ENCODE measurements around the gene NR2C2.

GRCh38 chr3:15044326-15044725, 96.9 kb downstream of the NR2C2 start:
- no peak for TF ChIP-seq POLR2A (IDR thresholded peaks at IDR 0.05; ENCODE audit: extremely low read depth, insufficient read length)
- TF ChIP-seq, protein P1, sequence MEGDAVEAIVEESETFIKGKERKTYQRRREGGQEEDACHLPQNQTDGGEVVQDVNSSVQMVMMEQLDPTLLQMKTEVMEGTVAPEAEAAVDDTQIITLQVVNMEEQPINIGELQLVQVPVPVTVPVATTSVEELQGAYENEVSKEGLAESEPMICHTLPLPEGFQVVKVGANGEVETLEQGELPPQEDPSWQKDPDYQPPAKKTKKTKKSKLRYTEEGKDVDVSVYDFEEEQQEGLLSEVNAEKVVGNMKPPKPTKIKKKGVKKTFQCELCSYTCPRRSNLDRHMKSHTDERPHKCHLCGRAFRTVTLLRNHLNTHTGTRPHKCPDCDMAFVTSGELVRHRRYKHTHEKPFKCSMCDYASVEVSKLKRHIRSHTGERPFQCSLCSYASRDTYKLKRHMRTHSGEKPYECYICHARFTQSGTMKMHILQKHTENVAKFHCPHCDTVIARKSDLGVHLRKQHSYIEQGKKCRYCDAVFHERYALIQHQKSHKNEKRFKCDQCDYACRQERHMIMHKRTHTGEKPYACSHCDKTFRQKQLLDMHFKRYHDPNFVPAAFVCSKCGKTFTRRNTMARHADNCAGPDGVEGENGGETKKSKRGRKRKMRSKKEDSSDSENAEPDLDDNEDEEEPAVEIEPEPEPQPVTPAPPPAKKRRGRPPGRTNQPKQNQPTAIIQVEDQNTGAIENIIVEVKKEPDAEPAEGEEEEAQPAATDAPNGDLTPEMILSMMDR (IDR thresholded peaks at IDR 0.05; ENCODE audit: low read depth, low read length): no peak
- TF ChIP-seq, protein P2, sequence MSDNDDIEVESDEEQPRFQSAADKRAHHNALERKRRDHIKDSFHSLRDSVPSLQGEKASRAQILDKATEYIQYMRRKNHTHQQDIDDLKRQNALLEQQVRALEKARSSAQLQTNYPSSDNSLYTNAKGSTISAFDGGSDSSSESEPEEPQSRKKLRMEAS (IDR thresholded peaks at IDR 0.05; ENCODE audit: low read depth, low read length): no peak
- no peak for TF ChIP-seq MYC (IDR thresholded peaks at IDR 0.05; ENCODE audit: low read depth, low read length)

Data from NB4 (cell line).